GM12875 (cell line): ENCODE data around the gene RAB30.
"Not testable (repeated sequence)": the region's sequence is repeated elsewhere in the genome, so short reads cannot be mapped to it uniquely, and the experiment has no call there.

Experiments used
- H3K4me3 ChIP-seq: one replicate; pipeline ENCODE4 v1.5.1; 2011; ENCODE audit warnings: low read depth, low read length, control low read depth
- CTCF ChIP-seq: IDR thresholded peaks from 2 replicates; pipeline ENCODE4 v1.5.1; 2011; ENCODE audit warnings: low read depth, mild to moderate bottlenecking, control low read depth, inconsistent platforms, low read length, moderate library complexity, borderline replicate concordance; ENCODE audit not compliant: insufficient read depth

RAB30 gene

GRCh38 chr11:82960779-82961143, 110.9 kb downstream of the RAB30 start:
- no peak for TF ChIP-seq CTCF
- H3K4me3 ChIP-seq = no peak overlapping the region

GRCh38 chr11:82959987-82960778, 111.5 kb downstream of the RAB30 start:
- no peak for TF ChIP-seq CTCF
- no peak overlapping the region for H3K4me3 ChIP-seq

- not testable (repeated sequence) for H3K4me3 ChIP-seq
Measured at GRCh38 chr11:82955736-82956453, 115.8 kb downstream of the RAB30 start.

GRCh38 chr11:82950502-82950901, 121.2 kb downstream of the RAB30 start:
- not testable (repeated sequence) for H3K4me3 ChIP-seq

- H3K4me3 ChIP-seq = no peak overlapping the region
- TF ChIP-seq CTCF = no peak
Measured at GRCh38 chr11:82949352-82949751, 122.3 kb downstream of the RAB30 start.

GRCh38 chr11:82945682-82946081, 126.0 kb downstream of the RAB30 start:
- no peak for TF ChIP-seq CTCF
- no peak overlapping the region for H3K4me3 ChIP-seq

GRCh38 chr11:82945041-82945440, 126.7 kb downstream of the RAB30 start:
- not testable (repeated sequence) for H3K4me3 ChIP-seq

- no peak for TF ChIP-seq CTCF
- no peak overlapping the region for H3K4me3 ChIP-seq
Measured at GRCh38 chr11:82944198-82944597, 127.5 kb downstream of the RAB30 start.

- H3K4me3 ChIP-seq = not testable (repeated sequence)
Measured at GRCh38 chr11:82943430-82943829, 128.3 kb downstream of the RAB30 start.
